ENCODE measurements around the gene GPM6B.

The GPM6B gene

GRCh38 chrX:13816643-13817627, at the start of gene GPM6B:
GPM6B (minus strand) TSS chrX:13817093; CDS start chrX:13816904, 189 bp downstream.
- no peaks in the 10 kb centered on the region for H3K9me2 ChIP-seq (replicated peaks; ENCODE audit: control insufficient read depth, low read length)
- no peak within 1 kb of the TSS for H3K4me2 ChIP-seq (ENCODE audit: low read length)
- H3K4me3 ChIP-seq (ENCODE audit: low read length) = no peak within 1 kb of the TSS
- TF ChIP-seq EZH2phosphoT487 (IDR thresholded peaks at IDR 0.05; ENCODE audit: borderline replicate concordance, low read length) (no peak), CTCF (IDR thresholded peaks at IDR 0.05; ENCODE audit: low read depth, low read length, poor library complexity, severe bottlenecking) (no peak)
- no peaks in the 10 kb centered on the region for H3K4me1 ChIP-seq (ENCODE audit: control insufficient read depth, low read length)
- H3K36me3 ChIP-seq (ENCODE audit: control insufficient read depth, low read length) = no peaks in the 10 kb centered on the region
- H3K9me3 ChIP-seq (ENCODE audit: control insufficient read depth, insufficient read depth, low read length) = no peaks in the 10 kb centered on the region
- H4K20me1 ChIP-seq (ENCODE audit: control insufficient read depth, insufficient read depth, low read depth, low read length) = no peaks in the 10 kb centered on the region
- H3F3A ChIP-seq (ENCODE audit: control insufficient read depth, insufficient read depth) = no peaks in the 10 kb centered on the region
- H3K27me3 ChIP-seq (ENCODE audit: control insufficient read depth, low read length) = peaks cover 3% of the 10 kb centered on the region; the same call in 1 of the 2 replicates
- no peak within 1 kb of the TSS for H3K27ac ChIP-seq (ENCODE audit: low read depth, low read length)
- H3K79me2 ChIP-seq (ENCODE audit: control insufficient read depth, low read length) = no peaks in the 10 kb centered on the region

- no peaks in the 10 kb centered on the region for H3K4me1 ChIP-seq (ENCODE audit: control insufficient read depth, low read length)
Observed at GRCh38 chrX:13864264-13864663, 47.4 kb upstream of the GPM6B start.

GRCh38 chrX:13863324-13863723, 46.4 kb upstream of the GPM6B start:
- Histone ChIP-seq H4K20me1 (ENCODE audit: control insufficient read depth, insufficient read depth, low read depth, low read length) (no peaks in the 10 kb centered on the region), H3K9me2 (replicated peaks; ENCODE audit: control insufficient read depth, low read length) (no peaks in the 10 kb centered on the region), H3K4me3 (ENCODE audit: low read length) (no peak overlapping the region), H3K27ac (ENCODE audit: low read depth, low read length) (no peak overlapping the region), H3K27me3 (ENCODE audit: control insufficient read depth, low read length) (peaks cover 3% of the 10 kb centered on the region; the same call in 1 of the 2 replicates), H3F3A (ENCODE audit: control insufficient read depth, insufficient read depth) (no peaks in the 10 kb centered on the region), H3K9me3 (ENCODE audit: control insufficient read depth, insufficient read depth, low read length) (no peaks in the 10 kb centered on the region), H3K79me2 (ENCODE audit: control insufficient read depth, low read length) (no peaks in the 10 kb centered on the region), H3K4me1 (ENCODE audit: control insufficient read depth, low read length) (no peaks in the 10 kb centered on the region), H3K4me2 (ENCODE audit: low read length) (no peak overlapping the region), H3K36me3 (ENCODE audit: control insufficient read depth, low read length) (no peaks in the 10 kb centered on the region)
- TF ChIP-seq CTCF (IDR thresholded peaks at IDR 0.05; ENCODE audit: low read depth, low read length, poor library complexity, severe bottlenecking) = no peak
- TF ChIP-seq EZH2phosphoT487 (IDR thresholded peaks at IDR 0.05; ENCODE audit: borderline replicate concordance, low read length) = no peak

More at GRCh38 chrX:13864264-13864663, 47.4 kb upstream of the GPM6B start:
- H3F3A ChIP-seq (ENCODE audit: control insufficient read depth, insufficient read depth) = no peaks in the 10 kb centered on the region
- H3K9me3 ChIP-seq (ENCODE audit: control insufficient read depth, insufficient read depth, low read length) = no peaks in the 10 kb centered on the region
- no peak overlapping the region for H3K27ac ChIP-seq (ENCODE audit: low read depth, low read length)
- no peaks in the 10 kb centered on the region for H4K20me1 ChIP-seq (ENCODE audit: control insufficient read depth, insufficient read depth, low read depth, low read length)
- no peaks in the 10 kb centered on the region for H3K36me3 ChIP-seq (ENCODE audit: control insufficient read depth, low read length)
- H3K9me2 ChIP-seq (replicated peaks; ENCODE audit: control insufficient read depth, low read length) = no peaks in the 10 kb centered on the region
- no peak for TF ChIP-seq EZH2phosphoT487 (IDR thresholded peaks at IDR 0.05; ENCODE audit: borderline replicate concordance, low read length)
- no peak for TF ChIP-seq CTCF (IDR thresholded peaks at IDR 0.05; ENCODE audit: low read depth, low read length, poor library complexity, severe bottlenecking)
- H3K79me2 ChIP-seq (ENCODE audit: control insufficient read depth, low read length) = no peaks in the 10 kb centered on the region
- H3K4me3 ChIP-seq (ENCODE audit: low read length) = no peak overlapping the region
- H3K4me2 ChIP-seq (ENCODE audit: low read length) = no peak overlapping the region
- H3K27me3 ChIP-seq (ENCODE audit: control insufficient read depth, low read length) = no peaks in the 10 kb centered on the region; the same call in 1 of the 2 replicates
